H1 (cell line): ENCODE measurements around the gene MYLK.

ENCODE experiments used
- ASH2L ChIP-seq: fragments of 200-600, 300-600 bp; sonication (generic); IDR thresholded peaks from one replicate; pipeline ENCODE4 v1.7.1; 2017; ENCODE audit warnings: low read length
- ATF2 ChIP-seq: IDR thresholded peaks from 2 replicates; pipeline ENCODE4 v1.6.1; 2012; ENCODE audit warnings: low read length, inconsistent platforms
- BCL11A ChIP-seq, 2 experiments: IDR thresholded peaks; one replicate each; pipeline ENCODE4 v1.6.1; 2011; ENCODE audit warnings: low read depth in 2 of 2, low read length in 2 of 2, mild to moderate bottlenecking in 2 of 2
- CHD2 ChIP-seq: IDR thresholded peaks from 2 replicates; pipeline ENCODE4 v1.6.1; 2012; ENCODE audit warnings: low read length, improper control_type of control experiment
- CTCF ChIP-seq, 3 experiments: IDR thresholded peaks; 1 replicate in 2 of 3; 2 replicates in 1 of 3; pipeline versions ENCODE4 v1.5.1 to v1.6.1; 2011; ENCODE audit warnings: low read length in 3 of 3, mild to moderate bottlenecking in 3 of 3, inconsistent platforms in 2 of 3, low read depth in 1 of 3, moderate library complexity in 1 of 3; ENCODE audit not compliant: insufficient read depth in 1 of 3; ENCODE audit errors: control extremely low read depth in 1 of 3
- POLR2A ChIP-seq, 2 experiments: IDR thresholded peaks; 1 replicate in 1 of 2; 2 replicates in 1 of 2; pipeline ENCODE4 v1.6.1; 2011; ENCODE audit warnings: low read depth in 2 of 2, low read length in 2 of 2, mild to moderate bottlenecking in 2 of 2; ENCODE audit errors: control extremely low read depth in 1 of 2
- RFX5 ChIP-seq: IDR thresholded peaks from 2 replicates; pipeline ENCODE4 v1.6.1; 2011; ENCODE audit warnings: low read depth, low read length, improper control_type of control experiment, borderline replicate concordance
- YY1 ChIP-seq: IDR thresholded peaks from 2 replicates; pipeline ENCODE4 v1.6.1; 2011; ENCODE audit warnings: low read depth, mild to moderate bottlenecking, low read length

GRCh38 chr3:123876858-123877257 is 7.3 kb downstream of the MYLK start:
- no peak for TF ChIP-seq POLR2A (IDR thresholded peaks at IDR 0.05; ENCODE audit: control extremely low read depth in 1 of 2, low read depth in 2 of 2, low read length in 2 of 2)
- TF ChIP-seq BCL11A (IDR thresholded peaks at IDR 0.05; ENCODE audit: low read depth in 2 of 2, low read length in 2 of 2): no peak
- TF ChIP-seq ASH2L: no peak
- TF ChIP-seq RFX5: no peak
- no peak for TF ChIP-seq ATF2
- TF ChIP-seq CTCF (IDR thresholded peaks at IDR 0.05; ENCODE audit: control extremely low read depth in 1 of 3, insufficient read depth in 1 of 3, low read depth in 1 of 3, low read length in 3 of 3): peak in 2 of 3 experiments; percentile 9 to 36; a peak in 2 of 4 replicates
- TF ChIP-seq YY1: no peak
- no peak for TF ChIP-seq CHD2
